Upper lobe of left lung (tissue), 6 donors: ENCODE results near the gene TOP2A. TPM values are rescaled to one million over a fixed set of nuclear protein-coding genes. Genes with fewer than 3 reads are reported as not detected.

Source experiments
- ATAC-seq, 2 donors: fragments of 200-7000 bp; cut with Tn5 transposase; one replicate each; pipeline ENCODE4 v1.9.1; 2022; ENCODE audit warnings: mild to moderate bottlenecking in 2 of 2, moderate library complexity in 2 of 2; ENCODE audit not compliant: low FRiP score in 2 of 2
- DNase-seq, 2 donors: peaks; one replicate each; pipeline ENCODE4 v3.0.0-alpha.2; 2019 to 2020
- H3K27ac ChIP-seq, 4 donors: fragments of 200-600 bp; sonication (generic); one replicate each; pipeline ENCODE4 v1.5.1; 2016 to 2019
- H3K27me3 ChIP-seq, 4 donors: fragments of 200-600 bp; sonication (generic); one replicate each; pipeline ENCODE4 v1.5.1; 2017 to 2019
- H3K36me3 ChIP-seq, 4 donors: fragments of 200-600 bp; sonication (generic); one replicate each; pipeline ENCODE4 v1.5.1; 2016 to 2019
- H3K4me1 ChIP-seq, 4 donors: fragments of 200-600 bp; sonication (generic); one replicate each; pipeline ENCODE4 v1.5.1; 2018 to 2019
- H3K4me3 ChIP-seq, 4 donors: fragments of 200-600 bp; sonication (generic); one replicate each; pipeline ENCODE4 v1.5.1; 2017 to 2019; ENCODE audit warnings: mild to moderate bottlenecking in 2 of 4, moderate library complexity in 1 of 4
- H3K9me3 ChIP-seq, 4 donors: fragments of 200-600 bp; sonication (generic); one replicate each; pipeline ENCODE4 v1.5.1; 2018 to 2019
- CTCF ChIP-seq, 6 experiments: fragments of 450-650 bp in 4 of 6; fragments of 200-600 bp in 2 of 6; sonication (generic) in 2 of 6; IDR thresholded peaks; one replicate each; pipeline ENCODE4 v1.5.1; 2016 to 2019; ENCODE audit warnings: antibody characterized with exemption in 6 of 6
- EP300 ChIP-seq, 4 donors: sonication (generic); formaldehyde crosslinking; IDR thresholded peaks; one replicate each; pipeline ENCODE4 v1.5.1; 2017; ENCODE audit warnings: antibody characterized with exemption in 4 of 4, control low read depth in 2 of 4
- POLR2A ChIP-seq, 4 donors: fragments of 450-650 bp; IDR thresholded peaks; one replicate each; pipeline ENCODE4 v1.5.1; 2016 to 2017; ENCODE audit warnings: antibody characterized with exemption in 4 of 4, mild to moderate bottlenecking in 2 of 4
- POLR2AphosphoS5 ChIP-seq, 2 donors: sonication (generic); formaldehyde crosslinking; IDR thresholded peaks; one replicate each; pipeline ENCODE4 v1.5.1; 2017; ENCODE audit warnings: antibody characterized with exemption in 2 of 2
- WGBS, 2 donors: methylation state at CpG; one replicate each; pipeline ENCODE4 v1.1.5; 2017 to 2018; 5-methylcytosine and 5-hydroxymethylcytosine counted together
- total RNA-seq, 6 donors: library from RNA; depleted of rRNA in 4 of 6; stranded (reverse); fragments of >200 nt in 4 of 6; gene quantifications; one replicate each; pipeline versions ENCODE4 v1.1.0 to v1.2.1, GENCODE V29; 2016 to 2021
- donor health status: DM: no; HTN: no; CAD: no; lungs with moderate emphysema.
- donor health status: DM: no; HTN: yes; CAD: no; lungs with severe emphysema.

Gene TOP2A
- total RNA-seq, 6 donors from 2014 or later = under 0.01 to 14.5 (median 6.2) TPM

- TF ChIP-seq POLR2A (IDR thresholded peaks at IDR 0.05) (no peak), CTCF (IDR thresholded peaks at IDR 0.05) (no peak), EP300 (IDR thresholded peaks at IDR 0.05) (no peak), POLR2AphosphoS5 (IDR thresholded peaks at IDR 0.05) (no peak)
- H3K4me1 ChIP-seq = peaks cover 71 to 89% (median 79%) of the 10 kb centered on the region in 4 donors
- H3K9me3 ChIP-seq = no peaks in the 10 kb centered on the region
- no peaks in the 10 kb centered on the region for H3K27me3 ChIP-seq
- peak overlapping the region; percentile 69 to 92 (median 80) for H3K27ac ChIP-seq
- WGBS, 2 donors = 6 to 10% methylated on average over 8 of the region's 8 CpGs
- peaks cover 0 to 13% (median 4%) of the 10 kb centered on the region in 4 donors for H3K36me3 ChIP-seq
- H3K4me3 ChIP-seq = peak overlapping the region in 2 of 4 donors; percentile 67 to 71
- ATAC-seq (no peak), DNase-seq (peak in 1 of 2 donors; percentile 51)
These were observed 30.5 kb upstream of the TOP2A start for GRCh38 chr17:40448213-40448638.

- Histone ChIP-seq H3K4me1 (peaks cover 68 to 88% (median 81%) of the 10 kb centered on the region in 4 donors), H3K27ac (peak overlapping the region; percentile 69 to 92 (median 80)), H3K9me3 (no peaks in the 10 kb centered on the region), H3K27me3 (no peaks in the 10 kb centered on the region), H3K36me3 (peaks cover 0 to 9% (median under 1%) of the 10 kb centered on the region in 4 donors), H3K4me3 (peak overlapping the region in 2 of 4 donors; percentile 67 to 71)
- WGBS, 2 donors = 48 to 51% methylated on average over 4 of the region's 4 CpGs
- TF ChIP-seq POLR2AphosphoS5 (IDR thresholded peaks at IDR 0.05) = no peak
- TF ChIP-seq CTCF (IDR thresholded peaks at IDR 0.05) = no peak
- TF ChIP-seq EP300 (IDR thresholded peaks at IDR 0.05) = no peak
- TF ChIP-seq POLR2A (IDR thresholded peaks at IDR 0.05) = no peak
- DNase-seq = no peak
- ATAC-seq = no peak
These were observed 30.1 kb upstream of the TOP2A start for GRCh38 chr17:40447806-40448205.

GRCh38 chr17:40447148-40447644 is 29.5 kb upstream of the TOP2A start:
- peak overlapping the region in 3 of 4 donors; percentile 67 to 71 (median 67) for H3K4me3 ChIP-seq

GRCh38 chr17:40445751-40446468 is 28.2 kb upstream of the TOP2A start:
- 49 to 50% methylated on average over 11 of the region's 11 CpGs for WGBS, 2 donors
- DNase-seq (no peak), ATAC-seq (no peak)
- H3K4me3 ChIP-seq = peak overlapping the region; percentile 22 to 71 (median 67)
- H3K27ac ChIP-seq = peak overlapping the region; percentile 85 to 92 (median 90)
- TF ChIP-seq CTCF (IDR thresholded peaks at IDR 0.05) (peak in 1 of 6 experiments; percentile 23), EP300 (IDR thresholded peaks at IDR 0.05) (no peak)
- H3K27me3 ChIP-seq = no peaks in the 10 kb centered on the region
- no peaks in the 10 kb centered on the region for H3K9me3 ChIP-seq
- H3K36me3 ChIP-seq = no peaks in the 10 kb centered on the region
- H3K4me1 ChIP-seq = peaks cover 61 to 77% (median 75%) of the 10 kb centered on the region in 4 donors

More at GRCh38 chr17:40447148-40447644, 29.5 kb upstream of the TOP2A start:
- Histone ChIP-seq H3K27ac (peak overlapping the region; percentile 69 to 92 (median 80)), H3K36me3 (peaks cover 0 to 3% (median 0%) of the 10 kb centered on the region in 4 donors), H3K4me1 (peaks cover 67 to 88% (median 82%) of the 10 kb centered on the region in 4 donors), H3K27me3 (no peaks in the 10 kb centered on the region), H3K9me3 (no peaks in the 10 kb centered on the region)
- ATAC-seq = peak in 1 of 2 donors; percentile 11
- TF ChIP-seq POLR2A (IDR thresholded peaks at IDR 0.05) = no peak
- WGBS, 2 donors = 51 to 62% methylated on average over 8 of the region's 8 CpGs
- DNase-seq = no peak

- DNase-seq (no peak), ATAC-seq (no peak)
- peaks cover 44 to 61% (median 59%) of the 10 kb centered on the region in 4 donors for H3K4me1 ChIP-seq
These were observed 26.5 kb upstream of the TOP2A start for GRCh38 chr17:40443988-40444899.

More at GRCh38 chr17:40443988-40444899, 26.5 kb upstream of the TOP2A start:
- Histone ChIP-seq H3K36me3 (no peaks in the 10 kb centered on the region), H3K9me3 (no peaks in the 10 kb centered on the region), H3K27ac (peak overlapping the region; percentile 85 to 92 (median 90)), H3K27me3 (no peaks in the 10 kb centered on the region), H3K4me3 (peak overlapping the region; percentile 51 to 71 (median 67))
- WGBS, 2 donors = 16 to 28% methylated on average over 4 to 15 of the region's 15 CpGs
- TF ChIP-seq CTCF (IDR thresholded peaks at IDR 0.05) (no peak), EP300 (IDR thresholded peaks at IDR 0.05) (no peak), POLR2AphosphoS5 (IDR thresholded peaks at IDR 0.05) (no peak), POLR2A (IDR thresholded peaks at IDR 0.05) (no peak)
